Putamen (tissue), 1 donor: ENCODE data around the gene CCDC87.

Experiments
- DNase-seq: peaks from one replicate; pipeline ENCODE4 v3.0.0-alpha.2; 2016; ENCODE audit warnings: low spot score

The CCDC87 gene

DNA sequence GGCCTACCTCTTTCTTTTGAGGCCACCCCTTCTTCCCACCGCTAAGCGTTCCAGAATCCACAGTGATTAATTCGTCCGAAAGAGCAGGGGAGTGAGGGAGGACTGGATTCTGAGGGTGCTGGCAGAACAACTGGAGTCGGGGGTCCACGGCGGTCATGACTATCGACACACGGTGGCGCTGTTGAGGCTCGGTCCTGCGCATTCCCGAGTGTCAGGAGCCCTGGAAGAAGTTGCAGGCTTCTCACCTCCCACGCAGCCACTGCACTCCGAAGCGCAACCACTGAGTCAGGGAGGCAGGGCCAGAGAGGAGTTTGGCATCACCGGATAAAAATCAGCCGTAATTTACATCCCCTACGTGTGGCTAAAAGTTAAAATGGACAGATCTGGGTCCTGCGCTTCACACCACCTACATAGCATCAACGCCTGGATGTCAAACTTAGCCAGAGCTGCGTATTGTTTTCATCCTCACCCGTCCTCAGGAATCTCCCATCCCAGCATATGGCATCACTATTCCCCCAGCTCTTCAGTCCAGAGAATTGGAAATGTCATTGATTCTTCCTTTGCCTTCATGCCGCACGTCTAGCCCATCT is 13.8 kb downstream of the CCDC87 start:
- DNase-seq = peak; percentile 42

DNA sequence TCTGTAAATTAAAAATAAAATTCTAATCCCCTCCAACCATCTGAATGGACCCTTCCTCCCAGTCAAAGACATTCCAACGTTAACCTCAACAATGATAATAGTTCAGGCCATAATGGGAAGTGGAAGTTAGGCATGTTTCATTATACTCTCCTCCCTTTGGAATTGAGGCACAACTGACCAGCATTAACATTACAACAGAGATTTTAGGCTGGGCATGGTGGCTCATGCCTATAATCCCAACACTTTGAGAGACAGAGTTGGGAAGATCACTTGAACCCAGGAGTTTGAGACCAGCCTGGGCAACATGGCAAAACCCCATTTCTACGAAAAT is 22.0 kb downstream of the CCDC87 start:
- DNase-seq = no peak

- DNase-seq = no peak
Measured at GRCh38 chr11:66570079-66570849, 22.6 kb downstream of the CCDC87 start.

- DNase-seq = no peak
Measured at GRCh38 chr11:66569076-66569475, 23.8 kb downstream of the CCDC87 start.

- DNase-seq = peak; percentile 90
Measured at GRCh38 chr11:66568124-66568916, 24.5 kb downstream of the CCDC87 start, which contains the start of gene CTSF. Gene CTSF (minus strand): TSS chr11:66568606. CDS start chr11:66568486, 120 bp downstream.

GRCh38 chr11:66567787-66568123 is 25.1 kb downstream of the CCDC87 start:
- no peak for DNase-seq

DNA sequence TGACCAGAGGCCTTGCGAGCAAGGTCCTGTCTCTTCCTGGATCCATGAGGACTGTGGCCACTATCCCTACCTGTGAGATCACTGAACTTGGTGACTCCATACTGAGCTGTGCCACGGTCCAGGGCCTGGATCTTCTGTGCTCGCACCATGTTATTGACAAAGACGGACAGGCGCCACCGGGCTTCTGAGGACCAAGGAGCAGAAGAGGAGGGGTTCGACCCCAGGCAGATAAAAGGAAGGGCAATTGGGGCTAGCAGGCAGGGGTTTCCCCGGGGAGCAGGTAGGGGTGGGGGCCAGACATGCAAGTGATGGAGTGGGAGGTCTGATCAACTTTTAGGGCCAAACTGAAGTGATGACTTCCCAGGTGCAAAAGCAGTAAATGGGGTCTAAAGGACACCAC is 26.6 kb downstream of the CCDC87 start:
- no peak for DNase-seq

DNA sequence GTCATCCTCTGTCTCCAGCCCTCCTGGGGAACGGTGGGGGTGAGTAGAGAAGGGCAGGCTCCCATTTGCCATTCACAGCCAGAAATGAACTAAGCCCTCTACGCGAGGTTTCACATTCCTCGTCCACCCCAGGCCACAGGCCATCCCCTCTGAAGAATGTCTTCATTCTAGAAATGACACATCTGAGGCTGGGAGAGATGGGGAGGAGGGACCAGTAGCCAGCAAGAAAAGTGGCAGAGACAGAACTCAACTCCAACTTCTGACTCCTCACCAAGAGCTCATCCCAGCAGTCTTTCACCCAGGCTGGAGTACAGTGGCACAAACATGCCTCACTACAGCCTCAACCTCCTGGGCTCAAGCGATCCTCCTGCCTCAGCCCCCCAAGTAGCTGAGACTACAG is 27.9 kb downstream of the CCDC87 start:
- DNase-seq = no peak

DNA sequence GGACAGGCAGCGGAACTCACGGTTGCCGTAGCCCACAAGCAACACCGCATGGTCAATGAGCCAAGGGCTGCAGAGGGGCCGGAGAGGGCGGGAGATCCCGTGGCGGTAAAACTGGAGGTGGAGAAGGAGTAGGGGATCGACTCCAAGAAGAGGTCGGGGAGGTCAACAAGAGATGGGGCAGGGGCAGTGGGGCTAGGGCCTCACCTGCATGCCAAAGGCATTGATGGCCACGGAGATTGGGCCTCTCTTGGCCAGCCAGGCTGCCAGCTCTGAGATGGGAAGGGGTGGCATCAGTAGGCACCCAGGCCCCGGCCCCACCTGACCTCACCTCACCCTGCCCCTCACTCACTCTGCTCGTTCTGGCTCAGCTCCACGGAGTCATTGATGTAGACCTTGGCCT is 28.3 kb downstream of the CCDC87 start:
- no peak for DNase-seq

DNA sequence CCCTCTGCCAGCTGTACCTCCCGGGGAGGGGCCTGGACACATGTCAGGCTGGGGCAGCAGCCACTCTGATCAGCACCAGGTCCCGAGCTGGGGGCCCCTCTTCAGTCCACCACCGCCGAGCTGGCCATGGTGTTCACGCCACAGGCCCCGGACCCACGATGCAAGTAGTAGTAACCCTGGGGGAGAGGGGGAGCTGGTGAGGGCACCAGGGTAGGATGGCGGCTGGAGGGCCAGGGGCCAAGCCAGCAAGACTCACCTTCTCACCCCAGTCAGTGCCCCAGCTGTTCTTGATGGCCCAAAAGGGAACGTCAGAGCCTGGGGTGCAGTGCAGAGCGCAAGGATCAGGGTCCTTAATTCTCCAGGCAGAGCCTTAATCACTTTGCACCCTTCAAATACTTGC is 29.0 kb downstream of the CCDC87 start:
- no peak for DNase-seq

GRCh38 chr11:66562907-66563583 is 29.8 kb downstream of the CCDC87 start:
- DNase-seq = no peak

GRCh38 chr11:66562275-66562674 is 30.6 kb downstream of the CCDC87 start:
- DNase-seq = no peak

DNA sequence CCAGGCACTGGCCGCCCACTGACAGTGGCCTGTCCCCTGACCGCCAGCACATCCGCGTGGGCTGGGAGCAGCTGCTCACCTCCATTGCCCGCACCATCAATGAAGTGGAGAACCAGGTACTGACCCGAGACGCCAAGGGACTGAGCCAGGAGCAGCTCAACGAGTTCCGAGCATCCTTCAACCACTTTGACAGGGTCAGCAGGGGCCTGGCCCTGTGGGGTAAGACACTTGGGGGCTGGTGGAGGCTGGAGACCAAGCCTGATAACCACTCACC is 31.0 kb downstream of the CCDC87 start:
- no peak for DNase-seq

GRCh38 chr11:66561178-66561974 is 31.5 kb downstream of the CCDC87 start:
- DNase-seq = no peak

- DNase-seq = no peak
Measured at GRCh38 chr11:66559866-66560676, 32.8 kb downstream of the CCDC87 start.

- DNase-seq = no peak
Measured at GRCh38 chr11:66559142-66559865, 33.6 kb downstream of the CCDC87 start.

DNA sequence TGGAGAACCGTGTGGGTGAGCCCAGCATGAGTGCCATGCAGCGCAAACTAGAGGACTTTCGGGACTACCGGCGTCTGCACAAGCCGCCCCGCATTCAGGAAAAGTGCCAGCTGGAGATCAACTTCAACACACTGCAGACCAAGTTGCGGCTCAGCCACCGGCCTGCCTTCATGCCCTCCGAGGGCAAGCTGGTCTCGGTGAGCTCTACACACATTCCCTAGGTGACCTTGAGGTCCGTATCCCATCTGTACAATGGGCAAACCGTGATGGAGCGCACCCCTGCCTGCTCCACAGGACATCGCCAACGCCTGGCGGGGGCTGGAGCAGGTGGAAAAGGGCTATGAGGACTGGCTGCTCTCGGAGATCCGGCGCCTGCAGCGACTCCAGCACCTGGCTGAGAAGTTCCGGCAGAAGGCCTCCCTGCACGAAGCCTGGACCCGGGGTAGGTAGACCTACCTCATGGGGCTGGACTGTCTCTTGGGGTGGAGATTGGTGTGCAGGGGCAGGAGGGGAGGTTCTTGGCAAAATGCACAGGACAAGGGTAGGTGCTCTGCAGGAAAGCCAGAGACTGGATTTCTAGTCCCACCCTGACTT is 35.0 kb downstream of the CCDC87 start:
- DNase-seq = no peak

- DNase-seq = no peak
Measured at GRCh38 chr11:66556086-66556485, 36.8 kb downstream of the CCDC87 start.

- DNase-seq = no peak
Measured at GRCh38 chr11:66555416-66555815, 37.4 kb downstream of the CCDC87 start.

DNA sequence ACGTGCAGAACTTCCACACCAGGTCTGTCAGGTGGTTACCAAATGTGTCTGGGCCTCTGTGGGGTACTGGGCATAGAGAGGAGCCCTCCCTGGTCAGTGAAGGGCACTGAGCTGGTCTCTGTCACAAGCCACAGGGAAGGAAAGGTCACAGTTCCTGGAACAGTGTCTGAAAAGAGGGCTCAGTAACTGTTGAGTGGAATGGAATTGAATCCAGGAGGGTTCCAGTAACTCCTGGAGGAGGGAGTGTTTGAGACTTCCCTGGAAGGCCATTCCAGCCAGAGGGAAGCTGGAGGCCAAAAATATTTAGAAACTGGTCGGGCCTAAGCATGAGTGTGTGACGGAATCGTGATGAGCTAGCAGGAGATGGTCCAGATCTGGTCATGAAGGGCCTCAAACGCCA is 38.3 kb downstream of the CCDC87 start:
- DNase-seq = no peak
